Left lung (tissue), 10 donors: ENCODE data around the gene TSPYL6. TPM values are rescaled to one million over a fixed set of nuclear protein-coding genes. Genes with fewer than 3 reads are reported as not detected.
A peak's percentile ranks its signal among the peaks of the same experiment; 100 is the strongest.

Experiments used
- ATAC-seq: fragments of 200-7000 bp; cut with Tn5 transposase; one replicate; pipeline ENCODE4 v1.9.1; 2020; ENCODE audit warnings: moderate library complexity
- DNase-seq, 4 donors: peaks; one replicate each; pipeline ENCODE4 v3.0.0-alpha.2; 2013 to 2020
- H3K27ac ChIP-seq, 2 donors: fragments of 200-600 bp; sonication (generic) in 1 of 2; one replicate each; pipeline versions ENCODE4 v1.5.0 to v1.8.0; 2020 to 2021
- H3K27me3 ChIP-seq, 2 donors: fragments of 200-600 bp; sonication (generic) in 1 of 2; one replicate each; pipeline versions ENCODE4 v1.5.0 to v1.8.0; 2020 to 2021
- H3K36me3 ChIP-seq, 2 donors: fragments of 200-600 bp; sonication (generic) in 1 of 2; one replicate each; pipeline versions ENCODE4 v1.5.0 to v1.8.0; 2020 to 2021
- H3K4me1 ChIP-seq, 2 donors: fragments of 200-600 bp; one replicate each; pipeline ENCODE4 v1.8.0; 2021
- H3K4me3 ChIP-seq, 2 donors: fragments of 200-600 bp; sonication (generic) in 1 of 2; one replicate each; pipeline versions ENCODE4 v1.5.0 to v1.8.0; 2020 to 2021; ENCODE audit warnings: mild to moderate bottlenecking in 1 of 2
- H3K9me3 ChIP-seq, 2 donors: fragments of 200-600 bp; sonication (generic) in 1 of 2; one replicate each; pipeline versions ENCODE4 v1.5.0 to v1.8.0; 2020 to 2021
- CTCF ChIP-seq, 2 donors: fragments of 200-600 bp; sonication (generic) in 1 of 2; IDR thresholded peaks; one replicate each; pipeline versions ENCODE4 v1.5.0 to v1.8.0; 2021; ENCODE audit warnings: antibody characterized with exemption in 2 of 2
- intact Hi-C, 2 donors: fragments of 100-400 bp; cut with DNase I; formaldehyde crosslinking; loops; one replicate each; pipeline versions ENCODE4 v1.11.2 to v1.14.2; 2022
- polyA plus RNA-seq, 6 donors: library from polyadenylated mRNA; unstranded; fragments of 120-200 nt; gene quantifications; one replicate each; pipeline ENCODE4 v1.2.1, GENCODE V29; 2013; ENCODE audit not compliant: insufficient read length in 6 of 6
- total RNA-seq, 2 donors: library from RNA; stranded (reverse); fragmentation: NEBNext Ultra II Directional; extraction: Animal tissue kit (Norgen Biotek cat#: 25700); gene quantifications; one replicate each; pipeline ENCODE4 v1.2.1, GENCODE V29; 2021
- donor health status: DM: no; HTN: yes; CAD: no.
- donor health status: DM: no; HTN: no; CAD: no.

The TSPYL6 gene
- total and polyA plus RNA-seq, 8 donors, result 0.07 to 0.21 (median 0.11) TPM; not detected in 2

DNA sequence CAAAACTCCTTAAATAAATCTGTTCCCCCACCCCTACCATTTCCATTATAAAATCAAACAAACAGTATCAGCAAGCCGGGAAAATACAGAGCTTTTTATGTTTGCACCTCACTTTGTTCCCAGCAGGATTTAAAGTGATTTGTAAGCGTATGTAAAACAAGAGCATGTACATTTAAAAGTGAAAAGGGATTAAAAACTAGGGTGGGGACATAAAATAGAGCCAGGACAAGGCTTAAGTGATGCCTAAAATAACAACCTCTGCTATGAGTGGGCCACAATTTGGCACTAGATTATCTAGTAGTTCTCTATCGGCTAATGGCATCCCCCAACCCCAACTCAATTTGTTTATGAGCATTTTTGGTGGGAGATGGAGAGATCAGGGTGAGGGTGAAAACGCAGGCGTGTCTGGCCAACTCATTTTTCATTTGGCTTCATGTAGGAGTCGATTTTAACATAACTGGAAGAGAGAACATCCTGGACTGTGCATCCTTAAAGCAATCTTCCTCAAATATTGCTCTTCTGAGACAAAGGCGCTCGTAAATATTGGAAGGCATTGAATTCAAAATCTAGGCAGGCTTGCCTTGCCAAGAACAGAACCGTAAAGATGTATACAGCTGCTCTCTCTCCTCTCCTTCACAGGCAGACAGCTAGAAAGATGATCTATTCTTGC is 34.5 kb upstream of the TSPYL6 start:
- H3K4me3 ChIP-seq, result no peak overlapping the region
- intact Hi-C loops, result no loop called here

DNA sequence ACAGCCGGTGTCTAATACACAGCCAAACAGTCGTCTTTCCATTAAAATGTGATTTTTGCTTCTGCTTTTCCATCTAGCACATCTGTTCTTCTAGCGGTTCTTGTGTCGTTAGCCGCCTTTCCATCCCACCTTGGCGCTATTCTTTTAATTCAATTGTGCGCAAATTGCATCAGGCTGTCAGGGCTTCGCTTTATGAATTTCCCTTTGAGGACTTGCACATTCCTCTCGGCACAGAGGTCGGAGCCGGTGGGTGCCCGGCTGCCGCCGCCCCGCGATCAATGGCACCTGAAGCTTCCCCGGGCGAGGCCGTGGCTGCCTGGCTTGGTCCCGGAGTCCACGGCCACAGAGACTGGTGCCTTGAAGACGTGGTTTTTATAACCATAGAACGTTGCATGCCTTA is 33.9 kb upstream of the TSPYL6 start:
- intact Hi-C loops, result no loop called here

More for the DNA sequence above, 34.5 kb upstream of the TSPYL6 start:
- no peak for DNase-seq
- Histone ChIP-seq H3K27ac (no peak overlapping the region), H3K36me3 (no peaks in the 10 kb centered on the region), H3K9me3 (no peaks in the 10 kb centered on the region), H3K27me3 (no peaks in the 10 kb centered on the region), H3K4me1 (no peaks in the 10 kb centered on the region)
- no peak for ATAC-seq
- TF ChIP-seq CTCF (IDR thresholded peaks at IDR 0.05), result no peak

GRCh38 chr2:54287532-54287931 is 31.5 kb upstream of the TSPYL6 start:
- no peaks in the 10 kb centered on the region for H3K36me3 ChIP-seq
- H3K9me3 ChIP-seq, result no peaks in the 10 kb centered on the region
- no peak overlapping the region for H3K27ac ChIP-seq
- H3K4me3 ChIP-seq, result no peak overlapping the region
- DNase-seq, result no peak
- no peak for ATAC-seq
- no peak for TF ChIP-seq CTCF (IDR thresholded peaks at IDR 0.05)
- intact Hi-C loops, result no loop called here
- no peaks in the 10 kb centered on the region for H3K4me1 ChIP-seq
- H3K27me3 ChIP-seq, result no peaks in the 10 kb centered on the region

More for the DNA sequence above, 33.9 kb upstream of the TSPYL6 start:
- H3K27me3 ChIP-seq, result no peaks in the 10 kb centered on the region
- no peak for TF ChIP-seq CTCF (IDR thresholded peaks at IDR 0.05)
- DNase-seq (peak in 1 of 4 donors; percentile 71), ATAC-seq (no peak)
- H3K4me3 ChIP-seq, result no peak overlapping the region
- H3K4me1 ChIP-seq, result no peaks in the 10 kb centered on the region
- no peaks in the 10 kb centered on the region for H3K9me3 ChIP-seq
- H3K36me3 ChIP-seq, result no peaks in the 10 kb centered on the region
- H3K27ac ChIP-seq, result no peak overlapping the region

GRCh38 chr2:54285451-54285850 is 29.4 kb upstream of the TSPYL6 start:
- intact Hi-C loops, result no loop called here
- H3K36me3 ChIP-seq, result no peaks in the 10 kb centered on the region
- TF ChIP-seq CTCF (IDR thresholded peaks at IDR 0.05), result no peak
- no peaks in the 10 kb centered on the region for H3K9me3 ChIP-seq
- H3K27me3 ChIP-seq, result no peaks in the 10 kb centered on the region
- no peaks in the 10 kb centered on the region for H3K4me1 ChIP-seq
- no peak overlapping the region for H3K4me3 ChIP-seq
- ATAC-seq (no peak), DNase-seq (no peak)
- no peak overlapping the region for H3K27ac ChIP-seq

GRCh38 chr2:54284826-54285225 is 28.8 kb upstream of the TSPYL6 start:
- ATAC-seq (no peak), DNase-seq (no peak)
- no peaks in the 10 kb centered on the region for H3K27me3 ChIP-seq
- TF ChIP-seq CTCF (IDR thresholded peaks at IDR 0.05), result no peak
- no peak overlapping the region for H3K27ac ChIP-seq
- H3K9me3 ChIP-seq, result no peaks in the 10 kb centered on the region
- no peaks in the 10 kb centered on the region for H3K36me3 ChIP-seq
- H3K4me1 ChIP-seq, result no peaks in the 10 kb centered on the region
- intact Hi-C loops, result no loop called here
- H3K4me3 ChIP-seq, result no peak overlapping the region
